Mucosa of descending colon (tissue), 3 donors: ENCODE results near the gene TAS2R13. TPM values are rescaled to one million over a fixed set of nuclear protein-coding genes. Genes with fewer than 3 reads are reported as not detected.

Experiments
- ATAC-seq: fragments of 200-7000 bp; cut with Tn5 transposase; one replicate; pipeline ENCODE4 v1.9.1; 2020; ENCODE audit warnings: mild to moderate bottlenecking, moderate library complexity
- DNase-seq, 3 donors: peaks; one replicate each; pipeline ENCODE4 v3.0.0-alpha.2; 2020
- H3K36me3 ChIP-seq: fragments of 200-600 bp; one replicate; pipeline ENCODE4 v1.8.0; 2021; ENCODE audit warnings: low read depth, mild to moderate bottlenecking
- H3K4me1 ChIP-seq: fragments of 200-600 bp; one replicate; pipeline ENCODE4 v1.8.0; 2021; ENCODE audit warnings: low read depth, mild to moderate bottlenecking
- H3K4me3 ChIP-seq: fragments of 200-600 bp; one replicate; pipeline ENCODE4 v1.8.0; 2021; ENCODE audit warnings: mild to moderate bottlenecking
- H3K9me3 ChIP-seq: fragments of 200-600 bp; one replicate; pipeline ENCODE4 v1.8.0; 2021; ENCODE audit warnings: mild to moderate bottlenecking
- intact Hi-C, 2 donors: fragments of 100-400 bp; cut with DNase I in 1 of 2; cut with micrococcal nuclease in 1 of 2; formaldehyde crosslinking; loops; one replicate each; pipeline versions ENCODE4 v1.11.0 to v1.11.1; 2022; cut with DNase I, micrococcal nuclease
- total RNA-seq, 3 donors: library from RNA; stranded (reverse); fragmentation: NEBNext Ultra II Directional in 2 of 3; extraction: Animal tissue kit (Norgen Biotek cat#: 25700) in 2 of 3; gene quantifications; one replicate each; pipeline versions ENCODE4 v1.2.1 to v1.2.4, GENCODE V29; 2021 to 2023
- TF ChIP-seq, protein P1 (sequence below): fragments of 200-600 bp; IDR thresholded peaks from one replicate; pipeline ENCODE4 v1.8.0; 2022; ENCODE audit warnings: antibody characterized with exemption, mild to moderate bottlenecking
- donor health status: DM: no; HTN: no; CAD: no; lungs with moderate emphysema.
- donor health status: DM: no; HTN: no; CAD: no.
- donor health status: DM: no; HTN: yes; CAD: no.

Gene TAS2R13
- total RNA-seq, 3 donors from 2014 or later = 1.1 to 3.2 (median 1.3) TPM

DNA sequence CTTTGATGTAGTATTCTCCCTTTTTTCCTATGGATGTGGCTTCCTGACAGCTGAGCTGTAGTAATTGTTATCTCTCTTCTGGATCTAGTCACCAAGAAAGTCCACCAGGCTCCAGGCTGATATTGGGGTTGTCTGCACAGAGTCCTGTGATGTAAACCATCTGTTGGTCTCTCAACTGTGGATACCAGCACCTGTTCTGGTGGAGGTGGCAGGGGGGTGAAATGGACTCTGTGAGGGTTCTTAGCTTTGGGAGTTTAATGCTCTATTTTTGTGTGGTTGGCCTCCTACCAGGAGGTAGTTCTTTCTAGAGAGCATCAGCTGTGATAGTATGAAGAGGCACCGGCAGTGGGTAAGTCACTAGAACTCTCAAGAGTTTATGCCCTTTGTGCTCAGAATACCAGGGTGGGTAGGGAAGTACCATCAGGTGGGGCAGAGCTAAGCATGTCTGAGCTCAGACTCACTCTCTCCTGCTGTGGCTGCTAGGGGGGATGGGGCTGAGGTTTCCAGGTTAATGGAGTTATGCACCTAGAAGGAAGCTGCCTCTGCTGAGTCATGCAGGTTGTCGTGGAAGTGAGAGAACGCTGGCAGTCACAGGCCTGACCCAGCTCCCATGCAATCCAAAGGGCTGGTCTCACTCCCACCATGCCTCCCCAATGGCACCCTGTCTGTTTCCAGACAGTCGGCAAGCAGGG lies 32.7 kb upstream of the TAS2R13 start:
- intact Hi-C loops = no loop called here
- TF ChIP-seq, protein P1, sequence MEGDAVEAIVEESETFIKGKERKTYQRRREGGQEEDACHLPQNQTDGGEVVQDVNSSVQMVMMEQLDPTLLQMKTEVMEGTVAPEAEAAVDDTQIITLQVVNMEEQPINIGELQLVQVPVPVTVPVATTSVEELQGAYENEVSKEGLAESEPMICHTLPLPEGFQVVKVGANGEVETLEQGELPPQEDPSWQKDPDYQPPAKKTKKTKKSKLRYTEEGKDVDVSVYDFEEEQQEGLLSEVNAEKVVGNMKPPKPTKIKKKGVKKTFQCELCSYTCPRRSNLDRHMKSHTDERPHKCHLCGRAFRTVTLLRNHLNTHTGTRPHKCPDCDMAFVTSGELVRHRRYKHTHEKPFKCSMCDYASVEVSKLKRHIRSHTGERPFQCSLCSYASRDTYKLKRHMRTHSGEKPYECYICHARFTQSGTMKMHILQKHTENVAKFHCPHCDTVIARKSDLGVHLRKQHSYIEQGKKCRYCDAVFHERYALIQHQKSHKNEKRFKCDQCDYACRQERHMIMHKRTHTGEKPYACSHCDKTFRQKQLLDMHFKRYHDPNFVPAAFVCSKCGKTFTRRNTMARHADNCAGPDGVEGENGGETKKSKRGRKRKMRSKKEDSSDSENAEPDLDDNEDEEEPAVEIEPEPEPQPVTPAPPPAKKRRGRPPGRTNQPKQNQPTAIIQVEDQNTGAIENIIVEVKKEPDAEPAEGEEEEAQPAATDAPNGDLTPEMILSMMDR = no peak
- ATAC-seq (peak; percentile 34), DNase-seq (no peak)
- no peaks in the 10 kb centered on the region for H3K36me3 ChIP-seq
- peaks cover 4% of the 10 kb centered on the region for H3K9me3 ChIP-seq
- H3K4me3 ChIP-seq = no peak overlapping the region
- no peaks in the 10 kb centered on the region for H3K4me1 ChIP-seq

DNA sequence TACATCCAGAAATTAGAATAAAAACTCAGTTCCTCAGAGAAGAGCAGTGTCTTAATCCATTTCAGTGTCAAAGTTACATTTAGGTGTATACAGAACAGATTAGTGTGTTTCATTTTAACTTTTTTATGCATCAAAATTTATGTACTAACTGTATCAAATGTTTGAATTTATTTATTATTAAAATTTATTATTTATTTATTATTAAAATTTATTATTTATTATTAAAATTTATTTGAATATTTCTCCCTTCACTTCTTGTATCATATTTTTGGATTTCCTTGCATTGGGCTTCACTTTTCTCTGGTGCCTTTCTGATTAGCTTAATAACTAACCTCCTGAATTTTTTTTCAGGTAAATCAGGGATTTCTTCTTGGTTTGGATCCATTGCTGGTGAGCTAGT lies 32.0 kb upstream of the TAS2R13 start:
- Histone ChIP-seq H3K36me3 (no peaks in the 10 kb centered on the region), H3K9me3 (no peaks in the 10 kb centered on the region), H3K4me3 (no peak overlapping the region), H3K4me1 (no peaks in the 10 kb centered on the region)
- DNase-seq (no peak), ATAC-seq (no peak)
- TF ChIP-seq, protein P1 = no peak
- intact Hi-C loops = no loop called here

DNA sequence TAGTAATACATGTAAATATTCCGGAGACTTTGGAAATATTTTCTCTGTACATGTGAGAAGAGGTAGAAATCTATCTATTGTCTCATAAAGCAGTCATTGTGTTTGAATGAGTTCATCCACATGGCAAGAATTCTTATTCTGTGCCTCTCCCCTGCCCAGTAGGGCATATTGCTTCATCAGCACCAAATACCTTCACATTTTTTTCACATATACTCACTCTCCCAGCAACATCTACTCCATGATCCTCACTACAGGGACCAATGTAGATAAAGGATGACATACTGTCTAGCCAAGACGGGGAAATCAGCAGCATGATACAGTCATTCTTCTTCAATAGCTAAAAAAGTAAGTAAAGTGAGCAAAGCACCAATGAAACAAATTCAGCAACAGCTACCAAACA lies 31.0 kb upstream of the TAS2R13 start:
- Histone ChIP-seq H3K36me3 (no peaks in the 10 kb centered on the region), H3K9me3 (no peaks in the 10 kb centered on the region), H3K4me1 (no peaks in the 10 kb centered on the region), H3K4me3 (no peak overlapping the region)
- intact Hi-C loops = no loop called here
- DNase-seq = no peak
- ATAC-seq = no peak
- TF ChIP-seq, protein P1 = no peak

DNA sequence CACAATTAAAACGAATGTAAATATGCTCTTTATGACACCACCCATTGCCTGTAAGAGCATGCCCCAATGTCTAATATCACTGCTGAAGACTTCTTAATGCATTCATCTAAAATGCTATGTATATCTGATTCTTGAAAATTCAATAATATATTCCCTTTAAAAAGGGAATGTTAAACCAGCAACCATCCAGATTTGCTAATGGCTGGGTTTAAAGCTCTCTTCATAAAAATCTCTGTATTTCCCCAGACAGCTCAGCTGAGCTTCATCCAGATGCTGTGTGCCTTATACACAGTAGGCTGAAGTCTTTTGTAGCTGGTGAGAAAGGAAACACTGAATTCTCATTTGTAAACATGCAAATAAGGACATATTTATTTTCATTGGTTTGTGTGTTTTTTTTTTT lies 29.8 kb upstream of the TAS2R13 start, which contains the start of gene TAS2R14:
TAS2R14 (minus strand) TSS at position 101 of the 400 bp plus-strand sequence; CDS start at position 45, 56 bp downstream.
- TF ChIP-seq, protein P1 = no peak
- Histone ChIP-seq H3K4me3 (no peak within 1 kb of the TSS), H3K9me3 (no peaks in the 10 kb centered on the region), H3K4me1 (no peaks in the 10 kb centered on the region), H3K36me3 (no peaks in the 10 kb centered on the region)
- DNase-seq (no peak), ATAC-seq (no peak)
- intact Hi-C loops = no loop called here

DNA sequence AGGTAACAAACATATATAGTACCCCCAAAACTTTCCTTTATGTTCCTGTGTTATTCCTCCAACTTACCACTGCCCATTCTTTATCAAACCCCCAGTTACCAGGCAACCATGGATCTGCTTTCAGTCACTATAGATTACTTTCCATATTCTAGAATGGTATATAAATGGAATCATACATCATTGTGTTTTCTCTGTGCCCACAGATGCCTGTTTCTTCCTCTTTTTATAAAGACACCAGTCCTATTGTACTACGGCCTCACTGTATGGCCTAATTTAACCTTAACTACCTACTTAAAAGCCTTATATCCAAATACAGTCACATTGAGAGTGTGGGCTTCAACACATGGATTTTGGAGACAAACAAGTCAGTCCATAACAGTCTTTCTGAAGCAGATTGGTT lies 27.1 kb upstream of the TAS2R13 start:
- ATAC-seq (no peak), DNase-seq (no peak)
- H3K4me1 ChIP-seq = no peaks in the 10 kb centered on the region
- H3K9me3 ChIP-seq = no peaks in the 10 kb centered on the region
- TF ChIP-seq, protein P1 = no peak
- intact Hi-C loops = no loop called here
- no peaks in the 10 kb centered on the region for H3K36me3 ChIP-seq
- H3K4me3 ChIP-seq = no peak overlapping the region
